SIG-M5 treated with dmso at 0.1 percent for 504 hours (cell line): Measurements from ENCODE around the gene ITGA6.

Experiments used
- DNase-seq: peaks from one replicate; lab custom pipeline; 2025; ENCODE audit not compliant: unreplicated experiment; lab: John Stamatoyannopoulos, UW

ITGA6 gene

GRCh38 chr2:172462849-172463381 is 35.5 kb downstream of the ITGA6 start:
- DNase-seq: no peak

GRCh38 chr2:172464400-172465129 is 37.2 kb downstream of the ITGA6 start:
- no peak for DNase-seq

GRCh38 chr2:172465417-172466334 is 38.3 kb downstream of the ITGA6 start:
- peak; percentile 85 for DNase-seq

GRCh38 chr2:172467382-172467781 is 40.0 kb downstream of the ITGA6 start:
- peak; percentile 32 for DNase-seq

GRCh38 chr2:172470958-172471922 is 43.9 kb downstream of the ITGA6 start:
- DNase-seq: no peak

- no peak for DNase-seq
Measured at GRCh38 chr2:172472446-172473033, 45.2 kb downstream of the ITGA6 start.

GRCh38 chr2:172473167-172473566 is 45.8 kb downstream of the ITGA6 start:
- no peak for DNase-seq

GRCh38 chr2:172478353-172478752 is 51.0 kb downstream of the ITGA6 start:
- DNase-seq: no peak

- DNase-seq: no peak
Measured at GRCh38 chr2:172480301-172481218, 53.2 kb downstream of the ITGA6 start.

GRCh38 chr2:172481507-172482262 is 54.3 kb downstream of the ITGA6 start:
- DNase-seq: no peak

- DNase-seq: peak; percentile 6
Measured at GRCh38 chr2:172484253-172484652, 56.9 kb downstream of the ITGA6 start.

- no peak for DNase-seq
Measured at GRCh38 chr2:172484706-172485105, 57.3 kb downstream of the ITGA6 start.

GRCh38 chr2:172488556-172488955 is 61.2 kb downstream of the ITGA6 start:
- DNase-seq: no peak

GRCh38 chr2:172489681-172490080 is 62.3 kb downstream of the ITGA6 start:
- DNase-seq: peak; percentile 68

- peak; percentile 49 for DNase-seq
Measured at GRCh38 chr2:172496160-172496608, 68.8 kb downstream of the ITGA6 start.

GRCh38 chr2:172507199-172507598 is 79.8 kb downstream of the ITGA6 start:
- DNase-seq: no peak

- peak; percentile 26 for DNase-seq
Measured at GRCh38 chr2:172510088-172510487, 82.7 kb downstream of the ITGA6 start.

- DNase-seq: no peak
Measured at GRCh38 chr2:172510548-172510947, 83.2 kb downstream of the ITGA6 start.
